Sigmoid colon (tissue), 4 donors: Measurements from ENCODE around the gene FGF14.

Experiments used
- POLR2A ChIP-seq, 2 donors: fragments of 450-650 bp; IDR thresholded peaks; one replicate each; pipeline ENCODE4 v1.6.1; 2016; ENCODE audit warnings: antibody characterized with exemption in 2 of 2, mild to moderate bottlenecking in 2 of 2, moderate library complexity in 2 of 2
- POLR2AphosphoS5 ChIP-seq, 4 donors: sonication (generic); formaldehyde crosslinking; IDR thresholded peaks; one replicate each; pipeline ENCODE4 v1.6.1; 2017; ENCODE audit warnings: antibody characterized with exemption in 4 of 4
- TF ChIP-seq, protein P1 (sequence below), 4 experiments: fragments of 450-650 bp in 3 of 4; fragments of 200-600 bp in 1 of 4; IDR thresholded peaks; one replicate each; pipeline ENCODE4 v1.5.1; 2016 to 2019; ENCODE audit warnings: antibody characterized with exemption in 4 of 4, mild to moderate bottlenecking in 3 of 4, moderate library complexity in 2 of 4

DNA sequence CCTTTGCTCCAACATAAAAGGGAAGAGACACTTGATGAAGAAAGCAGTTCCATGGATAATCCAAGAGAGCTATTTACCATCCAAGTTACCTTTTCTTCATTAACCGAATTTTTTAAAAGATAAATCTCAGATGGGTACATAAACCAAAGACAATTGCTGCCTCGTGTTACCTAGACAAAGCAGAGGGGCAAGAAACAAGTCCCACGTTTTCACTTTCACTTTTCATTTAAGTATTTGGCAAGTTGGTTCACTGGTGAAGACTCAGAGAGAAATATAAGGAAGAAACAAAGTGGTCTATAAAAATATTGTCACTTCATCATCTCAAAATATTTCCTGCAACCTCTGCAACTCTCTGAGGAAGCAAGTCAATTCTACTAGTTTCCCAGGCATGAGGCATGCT lies 446.1 kb downstream of the FGF14 start:
- TF ChIP-seq, protein P1, sequence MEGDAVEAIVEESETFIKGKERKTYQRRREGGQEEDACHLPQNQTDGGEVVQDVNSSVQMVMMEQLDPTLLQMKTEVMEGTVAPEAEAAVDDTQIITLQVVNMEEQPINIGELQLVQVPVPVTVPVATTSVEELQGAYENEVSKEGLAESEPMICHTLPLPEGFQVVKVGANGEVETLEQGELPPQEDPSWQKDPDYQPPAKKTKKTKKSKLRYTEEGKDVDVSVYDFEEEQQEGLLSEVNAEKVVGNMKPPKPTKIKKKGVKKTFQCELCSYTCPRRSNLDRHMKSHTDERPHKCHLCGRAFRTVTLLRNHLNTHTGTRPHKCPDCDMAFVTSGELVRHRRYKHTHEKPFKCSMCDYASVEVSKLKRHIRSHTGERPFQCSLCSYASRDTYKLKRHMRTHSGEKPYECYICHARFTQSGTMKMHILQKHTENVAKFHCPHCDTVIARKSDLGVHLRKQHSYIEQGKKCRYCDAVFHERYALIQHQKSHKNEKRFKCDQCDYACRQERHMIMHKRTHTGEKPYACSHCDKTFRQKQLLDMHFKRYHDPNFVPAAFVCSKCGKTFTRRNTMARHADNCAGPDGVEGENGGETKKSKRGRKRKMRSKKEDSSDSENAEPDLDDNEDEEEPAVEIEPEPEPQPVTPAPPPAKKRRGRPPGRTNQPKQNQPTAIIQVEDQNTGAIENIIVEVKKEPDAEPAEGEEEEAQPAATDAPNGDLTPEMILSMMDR (IDR thresholded peaks at IDR 0.05) = no peak
- TF ChIP-seq POLR2A (IDR thresholded peaks at IDR 0.05) (no peak), POLR2AphosphoS5 (IDR thresholded peaks at IDR 0.05) (no peak)
